ENCODE data around the gene SLC7A4.
"Not testable (repeated sequence)": the region's sequence is repeated elsewhere in the genome, so short reads cannot be mapped to it uniquely, and the experiment has no call there.

Gene SLC7A4

GRCh38 chr22:21043860-21044535 is 11.6 kb upstream of the SLC7A4 start:
- DNase-seq (ENCODE audit: low read depth in 2 of 3, low spot score in 2 of 3): no peak

DNA sequence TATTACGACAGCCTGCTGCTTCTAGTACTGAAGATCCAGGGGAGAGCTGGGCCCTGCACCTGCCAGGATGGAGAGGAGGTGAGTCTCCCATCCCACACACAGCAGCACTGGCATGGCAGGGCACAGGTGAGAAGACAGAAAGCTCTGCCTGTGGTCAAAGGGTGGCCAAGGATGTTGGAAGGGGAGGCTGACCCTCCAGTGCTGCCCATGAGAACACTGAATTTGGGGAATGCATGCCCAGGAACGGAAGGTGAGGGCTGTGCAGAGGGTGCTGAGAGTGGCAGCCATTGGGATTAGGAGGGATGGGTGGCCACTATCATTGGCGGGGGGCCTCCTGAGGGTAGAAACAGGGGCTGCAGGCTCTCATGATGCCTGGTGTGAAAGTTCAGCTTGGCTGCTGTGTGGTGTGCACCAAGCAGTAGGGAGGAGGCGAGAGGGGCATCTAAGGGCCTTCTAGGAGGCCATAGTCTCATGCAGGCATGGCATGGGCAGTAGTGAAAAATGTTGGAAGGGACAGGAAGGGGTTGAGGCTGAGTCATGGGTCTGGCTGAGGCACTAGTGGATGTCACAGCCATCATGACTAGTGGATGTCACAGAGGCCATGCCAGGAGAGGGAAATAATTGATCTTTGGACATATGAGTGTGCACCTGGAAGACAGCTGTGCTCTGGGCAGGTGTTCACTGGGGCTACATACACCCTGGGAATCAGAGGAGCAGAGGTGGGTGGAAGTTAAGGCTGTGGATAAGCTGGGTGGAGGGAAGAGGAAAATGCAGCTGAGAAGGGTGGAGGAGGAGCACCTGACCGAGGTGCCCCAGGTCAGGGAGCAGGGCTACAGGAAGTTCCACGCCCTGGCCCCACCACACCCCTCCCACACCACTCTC is 10.9 kb upstream of the SLC7A4 start:
- no peak for DNase-seq (ENCODE audit: low read depth in 2 of 3, low spot score in 2 of 3)

GRCh38 chr22:21041937-21042336 is 9.6 kb upstream of the SLC7A4 start:
- no peak for DNase-seq (ENCODE audit: low read depth in 2 of 3, low spot score in 2 of 3)

GRCh38 chr22:21039158-21039557 is 6.8 kb upstream of the SLC7A4 start:
- DNase-seq (ENCODE audit: low read depth in 2 of 3, low spot score in 2 of 3): not testable (repeated sequence)

GRCh38 chr22:21038405-21038804 is 6.0 kb upstream of the SLC7A4 start:
- no peak for DNase-seq (ENCODE audit: low read depth in 2 of 3, low spot score in 2 of 3)

GRCh38 chr22:21034989-21035388 is 2.6 kb upstream of the SLC7A4 start:
- no peak for DNase-seq (ENCODE audit: low read depth in 2 of 3, low spot score in 2 of 3)

GRCh38 chr22:21033895-21034294 is 1.5 kb upstream of the SLC7A4 start:
- no peak for DNase-seq (ENCODE audit: low read depth in 2 of 3, low spot score in 2 of 3)

- DNase-seq (ENCODE audit: low read depth in 2 of 3, low spot score in 2 of 3): no peak
Observed at GRCh38 chr22:21032868-21033688, 717 bp upstream of the SLC7A4 start.

GRCh38 chr22:21031545-21032036 is 770 bp downstream of the SLC7A4 start:
- DNase-seq (ENCODE audit: low read depth in 2 of 3, low spot score in 2 of 3): no peak

DNA sequence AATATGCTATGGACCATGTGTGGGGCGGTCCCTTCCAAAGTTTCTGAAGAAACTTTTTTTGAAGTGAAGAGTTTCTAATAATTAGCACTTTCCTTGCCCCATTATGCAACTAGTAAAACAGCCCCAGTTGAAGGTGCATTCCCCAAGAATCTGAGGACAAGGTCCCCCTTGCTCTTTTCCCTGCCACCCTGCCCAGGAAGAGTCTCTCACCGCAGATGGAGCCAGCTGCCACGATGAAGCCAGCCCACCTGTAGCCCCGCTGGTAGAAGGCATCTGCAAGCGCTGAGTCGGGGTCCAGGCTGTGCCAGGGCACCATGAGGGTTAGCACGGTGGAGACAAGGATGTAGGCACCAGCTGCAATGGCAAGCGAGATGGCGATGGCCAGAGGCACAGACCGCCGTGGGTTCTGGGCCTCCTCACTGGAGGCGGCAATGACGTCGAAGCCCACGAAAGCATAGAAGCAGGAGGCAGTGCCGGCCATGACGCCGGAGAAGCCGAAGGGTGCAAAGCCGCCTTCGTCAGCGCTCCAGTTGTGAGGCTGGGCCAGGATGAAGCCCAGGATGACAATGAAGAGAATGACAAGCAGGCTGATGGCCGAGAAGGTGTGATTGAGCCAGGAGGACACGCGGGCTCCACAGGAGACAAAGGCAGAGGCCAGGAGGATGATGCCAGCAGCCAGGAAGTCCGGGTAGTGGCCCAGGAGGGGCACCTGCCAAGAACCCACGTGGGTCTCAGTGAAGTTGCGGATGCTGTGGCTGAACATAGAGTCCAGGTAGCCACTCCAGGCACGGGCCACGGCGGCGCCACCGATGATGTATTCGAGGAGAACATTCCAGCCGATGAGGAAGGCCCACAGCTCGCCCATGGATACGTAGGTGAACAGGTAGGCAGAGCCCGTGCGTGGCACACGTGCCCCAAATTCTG is 1.5 kb downstream of the SLC7A4 start:
- no peak for DNase-seq (ENCODE audit: low read depth in 2 of 3, low spot score in 2 of 3)

GRCh38 chr22:21030032-21030431 is 2.3 kb downstream of the SLC7A4 start:
- no peak for DNase-seq (ENCODE audit: low read depth in 2 of 3, low spot score in 2 of 3)

DNA sequence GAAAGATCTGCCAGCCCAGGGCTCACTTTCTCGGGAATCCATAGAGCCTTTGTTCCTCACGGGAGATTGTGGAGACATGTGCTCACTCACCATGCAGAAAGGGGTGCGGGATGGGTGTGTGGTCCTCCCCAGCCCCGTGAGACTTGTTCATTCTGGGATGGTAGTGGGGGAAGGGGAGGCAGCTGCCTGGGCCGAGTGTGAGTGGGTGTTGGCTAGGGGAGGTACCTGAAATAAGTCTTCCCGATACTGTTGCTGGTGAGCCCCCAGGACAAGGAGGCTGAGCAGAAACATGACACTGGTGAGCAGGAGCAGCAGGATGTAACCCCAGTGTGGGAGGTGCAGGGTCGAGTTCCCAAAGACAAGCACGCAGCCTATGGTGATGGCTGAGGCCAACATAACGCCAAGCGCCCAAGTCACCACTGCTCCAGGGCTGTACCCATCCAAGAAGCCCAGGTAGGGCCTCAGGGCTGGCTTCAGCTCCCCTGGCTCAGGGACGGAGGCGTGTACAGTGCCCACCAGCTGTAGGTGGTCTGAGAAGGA is 2.8 kb downstream of the SLC7A4 start:
- DNase-seq (ENCODE audit: low read depth in 2 of 3, low spot score in 2 of 3): no peak

GRCh38 chr22:21028277-21029251 is 3.8 kb downstream of the SLC7A4 start:
- no peak for DNase-seq (ENCODE audit: low read depth in 2 of 3, low spot score in 2 of 3)

DNA sequence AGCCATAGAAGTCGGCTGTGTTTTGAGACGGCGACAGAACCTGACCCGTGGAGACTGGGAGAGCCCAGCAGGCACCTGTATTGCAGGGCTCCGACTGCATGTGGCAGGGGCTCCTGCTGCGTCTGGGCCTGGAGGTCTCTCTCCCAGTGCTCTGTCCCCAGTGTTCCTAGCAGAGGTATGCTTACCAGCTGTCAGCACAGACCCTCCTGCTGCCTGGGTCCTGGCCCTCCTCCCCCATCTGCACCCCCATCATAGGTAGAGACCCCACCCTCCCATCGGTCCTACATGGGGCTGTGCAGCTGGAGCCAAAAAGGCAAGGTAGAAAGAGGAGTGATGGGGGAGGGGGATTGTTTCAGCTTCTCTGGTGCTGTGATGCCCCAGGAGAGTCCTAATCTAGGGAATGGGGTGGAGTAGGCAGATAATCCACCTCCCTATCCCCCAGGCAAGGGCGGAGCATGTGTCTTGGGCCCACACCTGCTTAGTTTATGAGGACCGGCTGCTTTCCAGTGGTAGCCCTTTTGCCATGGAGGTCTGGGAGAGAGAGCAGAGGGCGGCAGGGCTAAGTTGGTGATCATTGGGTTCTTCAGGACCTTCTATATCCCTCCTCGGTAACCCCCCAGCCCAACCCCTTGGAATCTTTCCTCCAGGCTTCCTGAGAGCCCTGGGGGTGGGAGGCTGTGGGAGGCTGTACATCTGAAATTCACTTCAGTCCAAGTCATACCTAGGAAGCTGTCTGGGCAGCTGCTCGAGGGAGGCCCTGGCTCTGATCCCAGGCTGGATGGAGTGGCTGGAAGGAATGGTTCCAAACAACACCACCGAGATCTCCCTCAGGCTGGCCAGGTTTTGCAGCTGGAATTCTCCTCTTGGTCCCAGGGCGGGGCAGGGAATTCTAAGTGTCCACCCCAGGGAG is 5.3 kb downstream of the SLC7A4 start:
- DNase-seq (ENCODE audit: low read depth in 2 of 3, low spot score in 2 of 3): no peak

- no peak for DNase-seq (ENCODE audit: low read depth in 2 of 3, low spot score in 2 of 3)
Observed at GRCh38 chr22:21025763-21026755, 6.3 kb downstream of the SLC7A4 start.

GRCh38 chr22:21025266-21025665 is 7.1 kb downstream of the SLC7A4 start:
- no peak for DNase-seq (ENCODE audit: low read depth in 2 of 3, low spot score in 2 of 3)
